ENCODE data around the gene UGT2B7. TPM values are rescaled to one million over a fixed set of nuclear protein-coding genes. Genes with fewer than 3 reads are reported as not detected.

Gene UGT2B7
- total RNA-seq, 1 experiment from 2014 or later: not detected

DNA sequence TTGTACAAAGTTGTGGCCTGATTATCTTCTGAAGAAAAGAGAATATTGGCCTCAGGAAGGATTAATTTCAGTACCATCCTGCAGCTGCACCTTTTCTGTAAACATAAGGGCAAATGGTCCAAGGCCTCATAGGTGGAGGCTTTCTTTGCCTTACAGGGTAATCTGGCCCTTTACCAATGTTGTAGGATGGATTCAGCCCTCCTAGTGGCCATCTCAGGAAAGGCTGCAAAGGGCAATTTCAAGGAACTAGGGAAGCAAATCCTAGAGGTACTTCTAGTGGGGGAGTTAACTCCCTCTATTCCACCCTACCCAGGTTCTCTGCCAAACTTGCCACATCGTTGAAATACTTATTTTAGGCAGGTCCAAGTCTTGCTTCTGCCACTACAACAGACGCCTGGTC is 60.6 kb downstream of the UGT2B7 start:
- DNase-seq: peak; percentile 62
- Histone ChIP-seq H3T11ph (ENCODE audit: low read length) (no peak overlapping the region), H3K23me2 (ENCODE audit: insufficient read length, low read depth, low read length, poor library complexity, severe bottlenecking) (no peaks in the 10 kb centered on the region), H2BK5ac (ENCODE audit: insufficient read length, low read length) (no peak overlapping the region), H2BK15ac (ENCODE audit: low read depth, low read length) (no peak overlapping the region), H3K18ac (ENCODE audit: insufficient read length, low read depth, low read length) (no peak overlapping the region), H3K14ac (ENCODE audit: insufficient read depth, low read length) (no peak overlapping the region), H3K79me2 (ENCODE audit: insufficient read depth, low read length) (no peaks in the 10 kb centered on the region), H4K8ac (replicated peaks; ENCODE audit: insufficient read length, low read depth, low read length) (no peak overlapping the region), H2BK120ac (ENCODE audit: low read depth, low read length, poor library complexity, severe bottlenecking) (no peak overlapping the region), H3K27ac (ENCODE audit: insufficient read length, low read depth, low read length) (no peak overlapping the region), H4K91ac (ENCODE audit: insufficient read length, low read depth, low read length) (no peak overlapping the region), H2AFZ (ENCODE audit: low read length) (no peak overlapping the region), H3K56ac (ENCODE audit: insufficient read length, low read depth, low read length) (no peak overlapping the region), H3K27me3 (ENCODE audit: insufficient read depth, low read length) (no peaks in the 10 kb centered on the region), H4K5ac (ENCODE audit: insufficient read length, low read depth, low read length) (no peak overlapping the region), H3K23ac (ENCODE audit: insufficient read length, low read depth, low read length) (no peak overlapping the region), H3K9ac (ENCODE audit: extremely low read depth, insufficient read length, low read length) (no peak overlapping the region), H2BK12ac (ENCODE audit: insufficient read length, low read depth, low read length) (no peak overlapping the region), H3K4me1 (ENCODE audit: insufficient read depth, low read length) (no peaks in the 10 kb centered on the region), H3K9me3 (ENCODE audit: control insufficient read depth, low read depth, low read length) (no peaks in the 10 kb centered on the region), H2BK20ac (ENCODE audit: low read depth, low read length, poor library complexity, severe bottlenecking) (no peak overlapping the region), H3K79me1 (ENCODE audit: insufficient read depth, low read depth, low read length, poor library complexity, severe bottlenecking) (no peaks in the 10 kb centered on the region), H4K20me1 (ENCODE audit: control insufficient read depth, insufficient read depth, insufficient read length) (no peaks in the 10 kb centered on the region), H3K4ac (ENCODE audit: low read depth, low read length) (no peak overlapping the region), H2AK5ac (ENCODE audit: insufficient read length, low read length) (no peak overlapping the region), H3K4me2 (ENCODE audit: insufficient read depth, insufficient read length, low read length) (no peak overlapping the region)
- TF ChIP-seq, protein P1, sequence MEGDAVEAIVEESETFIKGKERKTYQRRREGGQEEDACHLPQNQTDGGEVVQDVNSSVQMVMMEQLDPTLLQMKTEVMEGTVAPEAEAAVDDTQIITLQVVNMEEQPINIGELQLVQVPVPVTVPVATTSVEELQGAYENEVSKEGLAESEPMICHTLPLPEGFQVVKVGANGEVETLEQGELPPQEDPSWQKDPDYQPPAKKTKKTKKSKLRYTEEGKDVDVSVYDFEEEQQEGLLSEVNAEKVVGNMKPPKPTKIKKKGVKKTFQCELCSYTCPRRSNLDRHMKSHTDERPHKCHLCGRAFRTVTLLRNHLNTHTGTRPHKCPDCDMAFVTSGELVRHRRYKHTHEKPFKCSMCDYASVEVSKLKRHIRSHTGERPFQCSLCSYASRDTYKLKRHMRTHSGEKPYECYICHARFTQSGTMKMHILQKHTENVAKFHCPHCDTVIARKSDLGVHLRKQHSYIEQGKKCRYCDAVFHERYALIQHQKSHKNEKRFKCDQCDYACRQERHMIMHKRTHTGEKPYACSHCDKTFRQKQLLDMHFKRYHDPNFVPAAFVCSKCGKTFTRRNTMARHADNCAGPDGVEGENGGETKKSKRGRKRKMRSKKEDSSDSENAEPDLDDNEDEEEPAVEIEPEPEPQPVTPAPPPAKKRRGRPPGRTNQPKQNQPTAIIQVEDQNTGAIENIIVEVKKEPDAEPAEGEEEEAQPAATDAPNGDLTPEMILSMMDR (conservative IDR thresholded peaks at IDR 0.05): peak; percentile 66
- Mint-ChIP-seq H3K27me3 (ENCODE audit: low read depth) (no peaks in the 10 kb centered on the region), H3K36me3 (ENCODE audit: insufficient read depth in 1 of 3, low read depth in 3 of 3) (no peaks in the 10 kb centered on the region), H3K9me3 (no peaks in the 10 kb centered on the region), H3K4me3 (no peak overlapping the region), H3K27ac (no peak overlapping the region), H3K4me1 (no peaks in the 10 kb centered on the region)
- WGBS (ENCODE audit: extremely low coverage, insufficient read length, low lambda C conversion rate): no CpG with 5 or more reads among the region's 2 CpGs

Other genes with a start within 250 kb of the UGT2B7 start
- not detected in 2 replicates for gene UGT2A3, start 144.7 kb upstream of the UGT2B7 start, total RNA-seq (2021)
- gene UGT2B11, start 118.3 kb downstream of the UGT2B7 start, total RNA-seq (2021): not detected in 2 replicates
- not detected in 2 replicates for gene UGT2B28, start 184.0 kb downstream of the UGT2B7 start, total RNA-seq (2021)

All from H9 (cell line).